ENCODE measurements around the gene MACROD2. TPM values are rescaled to one million over a fixed set of nuclear protein-coding genes. Genes with fewer than 3 reads are reported as not detected.

Gene MACROD2
- total and polyA plus RNA-seq, 11 donors = 0.54 to 5.4 (median 2.4) TPM

GRCh38 chr20:15061061-15061430 is 1065.7 kb downstream of the MACROD2 start:
- WGBS, 4 donors = 76 to 83% (median 80%) methylated on average over 2 of the region's 2 CpGs

GRCh38 chr20:15061955-15062354 is 1066.6 kb downstream of the MACROD2 start:
- no peak overlapping the region for H3K27ac ChIP-seq
- H3K9me3 ChIP-seq = peaks cover 0 to 3% (median 0%) of the 10 kb centered on the region in 12 donors
- no peaks in the 10 kb centered on the region for H3K27me3 ChIP-seq
- DNase-seq (no peak), ATAC-seq (no peak)
- no peak overlapping the region for H3K4me3 ChIP-seq
- no peaks in the 10 kb centered on the region for H3K4me1 ChIP-seq
- no peak for TF ChIP-seq CTCF (IDR thresholded peaks at IDR 0.05)
- TF ChIP-seq POLR2A (IDR thresholded peaks at IDR 0.05) = no peak
- intact Hi-C loops (cut with DNase I) = no loop called here
- no peaks in the 10 kb centered on the region for H3K36me3 ChIP-seq
- 62 to 70% (median 66%) methylated on average over 1 of the region's 1 CpG for WGBS, 4 donors

More at GRCh38 chr20:15061061-15061430, 1065.7 kb downstream of the MACROD2 start:
- intact Hi-C loops (cut with DNase I) = no loop called here
- no peak overlapping the region for H3K4me3 ChIP-seq
- ATAC-seq (no peak), DNase-seq (no peak)
- H3K36me3 ChIP-seq = no peaks in the 10 kb centered on the region
- no peaks in the 10 kb centered on the region for H3K27me3 ChIP-seq
- no peak overlapping the region for H3K27ac ChIP-seq
- no peaks in the 10 kb centered on the region for H3K4me1 ChIP-seq
- TF ChIP-seq CTCF (IDR thresholded peaks at IDR 0.05) (no peak), POLR2A (IDR thresholded peaks at IDR 0.05) (no peak)
- H3K9me3 ChIP-seq = peaks cover 0 to 6% (median 0%) of the 10 kb centered on the region in 12 donors

- no peak for TF ChIP-seq CTCF (IDR thresholded peaks at IDR 0.05)
- TF ChIP-seq POLR2A (IDR thresholded peaks at IDR 0.05) = no peak
- H3K4me3 ChIP-seq = no peak overlapping the region
- H3K9me3 ChIP-seq = peaks cover 0 to 3% (median 0%) of the 10 kb centered on the region in 12 donors
- WGBS, 4 donors = 60 to 68% (median 62%) methylated on average over 3 of the region's 3 CpGs
- ATAC-seq (no peak), DNase-seq (no peak)
- no peaks in the 10 kb centered on the region for H3K36me3 ChIP-seq
- no peak overlapping the region for H3K27ac ChIP-seq
- no peaks in the 10 kb centered on the region for H3K27me3 ChIP-seq
- no peaks in the 10 kb centered on the region for H3K4me1 ChIP-seq
- intact Hi-C loops (cut with DNase I) = no loop called here
These were observed 1067.8 kb downstream of the MACROD2 start for GRCh38 chr20:15063081-15063480.

- no peak for ATAC-seq
- intact Hi-C loops (cut with DNase I) = no loop called here
- Histone ChIP-seq H3K27me3 (no peaks in the 10 kb centered on the region), H3K9me3 (peaks cover 0 to 11% (median 0%) of the 10 kb centered on the region in 12 donors), H3K27ac (no peak overlapping the region), H3K4me3 (no peak overlapping the region), H3K36me3 (no peaks in the 10 kb centered on the region), H3K4me1 (no peaks in the 10 kb centered on the region)
- TF ChIP-seq POLR2A (IDR thresholded peaks at IDR 0.05) (no peak), CTCF (IDR thresholded peaks at IDR 0.05) (no peak)
- WGBS, 4 donors = 42 to 49% (median 45%) methylated on average over 5 of the region's 5 CpGs
- no peak for DNase-seq
These were observed 1069.4 kb downstream of the MACROD2 start for GRCh38 chr20:15064741-15065140.
